Stomach (tissue), 4 donors: ENCODE measurements around the gene IQCN.

Source experiments
- CTCF ChIP-seq, 7 experiments: fragments of 450-650 bp in 4 of 7; fragments of 200-600 bp in 3 of 7; sonication (generic) in 3 of 7; IDR thresholded peaks; one replicate each; pipeline ENCODE4 v1.5.1; 2016 to 2019; ENCODE audit warnings: antibody characterized with exemption in 7 of 7, control low read depth in 2 of 7, mild to moderate bottlenecking in 1 of 7
- EP300 ChIP-seq: sonication (generic); formaldehyde crosslinking; IDR thresholded peaks from one replicate; pipeline ENCODE4 v1.6.1; 2017; ENCODE audit warnings: antibody characterized with exemption
- POLR2A ChIP-seq, 4 donors: fragments of 450-650 bp; IDR thresholded peaks; one replicate each; pipeline ENCODE4 v1.6.1; 2016; ENCODE audit warnings: antibody characterized with exemption in 4 of 4, control low read depth in 2 of 4, mild to moderate bottlenecking in 1 of 4, moderate library complexity in 1 of 4
- POLR2AphosphoS5 ChIP-seq, 3 donors: sonication (generic); formaldehyde crosslinking; IDR thresholded peaks; one replicate each; pipeline ENCODE4 v1.6.1; 2016; ENCODE audit warnings: antibody characterized with exemption in 3 of 3

- TF ChIP-seq POLR2AphosphoS5 (IDR thresholded peaks at IDR 0.05) (no peak), CTCF (IDR thresholded peaks at IDR 0.05) (no peak), POLR2A (IDR thresholded peaks at IDR 0.05) (no peak), EP300 (no peak)
These were observed 12.1 kb downstream of the IQCN start for GRCh38 chr19:18262144-18262543.
